ENCODE measurements around the gene RPL7A.

DNA sequence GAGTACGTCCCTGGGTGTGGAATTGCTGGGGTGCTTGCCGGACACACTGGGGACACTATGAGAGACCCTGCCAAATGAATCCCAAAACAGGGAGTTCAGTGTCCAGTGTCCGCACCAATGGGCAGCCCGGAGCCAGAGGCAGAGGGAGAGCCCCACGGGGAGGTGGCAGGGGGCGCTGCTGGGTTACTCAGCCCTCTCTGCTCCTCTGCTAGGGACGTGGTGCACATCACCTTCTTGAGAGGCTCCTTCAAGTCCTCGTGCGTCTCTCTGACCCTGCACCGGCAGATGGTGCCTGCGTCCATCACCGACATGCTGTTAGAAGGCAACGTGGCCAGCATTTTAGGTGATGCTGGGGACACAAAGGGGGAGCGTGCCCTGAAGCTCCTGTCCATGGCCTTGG is 48.9 kb downstream of the RPL7A start:
- TF ChIP-seq SP1 (IDR thresholded peaks at IDR 0.05): no peak
- TF ChIP-seq ELF4 (IDR thresholded peaks at IDR 0.05): no peak
- TF ChIP-seq NFRKB (IDR thresholded peaks at IDR 0.05): no peak
